Calu3 (cell line): ENCODE measurements around the gene CRY2. TPM values are rescaled to one million over a fixed set of nuclear protein-coding genes. Genes with fewer than 3 reads are reported as not detected.

Experiments
- BruUV-seq: library from RNA; stranded (reverse); fragments of 400-500 nt; replicated peaks from 2 replicates; lab custom pipeline; 2021; lab: Mats Ljungman, UMichigan
- CTCF ChIA-PET: fragments of 300-600 bp; sonication (Branson Sonifier 250); formaldehyde crosslinking; loops from one replicate; lab custom pipeline; 2022; ENCODE audit warnings: antibody characterized with exemption; lab: Charles Lee
- DNase-seq: peaks from one replicate; pipeline ENCODE4 v3.0.0; 2022
- H3K27ac Mint-ChIP-seq: one replicate; pipeline ENCODE4 v1.8.0; 2022; ENCODE audit warnings: mixed read lengths; ENCODE audit not compliant: unreplicated experiment
- H3K27me3 Mint-ChIP-seq: one replicate; pipeline ENCODE4 v1.8.0; 2022; ENCODE audit warnings: mixed read lengths; ENCODE audit not compliant: unreplicated experiment
- H3K36me3 Mint-ChIP-seq: one replicate; pipeline ENCODE4 v1.8.0; 2022; ENCODE audit warnings: mild to moderate bottlenecking, moderate library complexity, mixed read lengths; ENCODE audit not compliant: insufficient read depth, unreplicated experiment
- H3K4me1 Mint-ChIP-seq: one replicate; pipeline ENCODE4 v1.8.0; 2022; ENCODE audit warnings: mild to moderate bottlenecking, low read depth, mixed read lengths; ENCODE audit not compliant: unreplicated experiment
- H3K4me3 Mint-ChIP-seq: one replicate; pipeline ENCODE4 v1.8.0; 2022; ENCODE audit warnings: mild to moderate bottlenecking, low read depth, moderate library complexity, mixed read lengths; ENCODE audit not compliant: unreplicated experiment
- H3K9me3 Mint-ChIP-seq: one replicate; pipeline ENCODE4 v1.8.0; 2022; ENCODE audit warnings: low read depth, mixed read lengths; ENCODE audit not compliant: unreplicated experiment
- intact Hi-C: fragments of 100-400 bp; cut with micrococcal nuclease; formaldehyde crosslinking; loops from one replicate; pipeline ENCODE4 v1.10.0; 2022; ENCODE audit not compliant: unreplicated experiment
- total RNA-seq: library from RNA; stranded (reverse); gene quantifications from 2 replicates; pipeline ENCODE4 v1.2.3, GENCODE V29; 2022
- TF ChIP-seq, protein P1 (sequence below): fragments of 200-600 bp; IDR thresholded peaks from one replicate; pipeline ENCODE4 v1.8.0; 2022; ENCODE audit warnings: antibody characterized with exemption; ENCODE audit not compliant: unreplicated experiment

CRY2 gene
- total RNA-seq, 1 experiment from 2014 or later = 14.9 TPM

DNA sequence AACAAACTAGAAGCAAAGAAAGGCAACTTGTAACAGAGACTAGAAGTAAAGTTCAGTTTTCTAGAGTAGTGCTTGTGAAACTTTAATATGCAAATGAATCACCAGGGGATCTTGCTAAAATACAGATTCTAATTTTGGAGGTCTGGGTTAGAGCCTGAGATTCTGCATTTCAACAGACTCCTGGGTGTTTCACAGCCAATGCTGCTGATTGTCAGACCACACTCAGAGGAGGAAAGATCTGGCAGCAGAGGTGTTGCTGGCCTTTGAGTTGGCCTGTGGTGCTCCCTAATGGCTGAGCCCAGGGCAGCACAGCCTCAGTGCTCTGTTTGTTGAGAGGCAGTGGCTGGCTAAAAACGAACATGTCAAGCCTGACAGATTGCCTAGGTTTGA lies 5.4 kb downstream of the CRY2 start:
- Mint-ChIP-seq H3K4me1 (peaks cover 9% of the 10 kb centered on the region), H3K27ac (no peak overlapping the region)
- intact Hi-C loops = no loop called here

DNA sequence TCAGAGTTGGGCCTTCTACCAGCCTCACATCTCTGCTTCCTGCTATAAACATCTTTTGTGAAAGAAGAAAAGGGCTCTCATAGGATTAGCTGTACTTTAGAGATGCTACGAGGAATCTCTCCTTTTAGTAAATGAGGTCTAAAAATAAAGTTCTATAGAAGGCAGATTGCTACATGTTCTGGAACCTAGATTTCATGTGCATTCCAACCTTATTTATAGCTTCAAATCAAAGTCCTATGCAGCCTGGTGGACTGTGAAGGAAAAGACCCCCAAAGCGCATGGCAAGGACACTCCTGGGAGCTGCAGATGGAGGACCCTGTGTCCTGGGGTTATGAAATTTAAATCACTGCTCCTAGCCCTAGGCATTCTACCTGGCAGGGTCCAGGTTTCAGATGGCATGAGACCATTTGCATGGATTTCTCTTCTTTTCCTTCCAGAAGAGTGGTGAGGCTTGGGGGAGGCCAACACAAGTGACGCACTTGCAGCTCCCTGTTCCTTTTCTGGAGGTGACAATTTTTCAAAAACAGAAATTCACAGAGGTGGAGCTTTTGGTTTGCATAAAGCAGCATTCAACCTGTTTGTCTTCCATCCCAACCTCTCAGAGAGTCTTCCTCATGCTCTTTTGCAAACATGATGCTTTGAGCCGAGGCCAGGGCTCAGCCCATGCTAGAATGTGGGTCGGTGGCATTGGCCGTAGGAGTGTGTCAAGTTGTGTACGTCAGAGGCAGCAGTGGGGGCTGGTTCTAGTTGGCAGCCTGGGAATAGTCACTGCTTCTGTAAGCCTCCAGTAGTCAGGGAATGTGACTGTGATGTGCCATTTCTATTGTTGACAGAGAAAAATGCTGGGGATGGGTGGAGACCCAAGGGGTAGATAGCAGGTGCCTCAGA lies 6.3 kb downstream of the CRY2 start:
- H3K36me3 Mint-ChIP-seq = no peaks in the 10 kb centered on the region
- peaks cover 5% of the 10 kb centered on the region for H3K4me1 Mint-ChIP-seq
- no TSS peak for BruUV-seq
- intact Hi-C loops = no loop called here
- CTCF ChIA-PET = interaction anchor here (0.6 kb wide), 1 partner anchor 80 kb away, joined by 3 read pairs; no protein-coding TSS in a partner anchor
- no peak overlapping the region for H3K4me3 Mint-ChIP-seq
- no peaks in the 10 kb centered on the region for H3K27me3 Mint-ChIP-seq
- no peak for DNase-seq
- H3K27ac Mint-ChIP-seq = no peak overlapping the region
- TF ChIP-seq, protein P1, sequence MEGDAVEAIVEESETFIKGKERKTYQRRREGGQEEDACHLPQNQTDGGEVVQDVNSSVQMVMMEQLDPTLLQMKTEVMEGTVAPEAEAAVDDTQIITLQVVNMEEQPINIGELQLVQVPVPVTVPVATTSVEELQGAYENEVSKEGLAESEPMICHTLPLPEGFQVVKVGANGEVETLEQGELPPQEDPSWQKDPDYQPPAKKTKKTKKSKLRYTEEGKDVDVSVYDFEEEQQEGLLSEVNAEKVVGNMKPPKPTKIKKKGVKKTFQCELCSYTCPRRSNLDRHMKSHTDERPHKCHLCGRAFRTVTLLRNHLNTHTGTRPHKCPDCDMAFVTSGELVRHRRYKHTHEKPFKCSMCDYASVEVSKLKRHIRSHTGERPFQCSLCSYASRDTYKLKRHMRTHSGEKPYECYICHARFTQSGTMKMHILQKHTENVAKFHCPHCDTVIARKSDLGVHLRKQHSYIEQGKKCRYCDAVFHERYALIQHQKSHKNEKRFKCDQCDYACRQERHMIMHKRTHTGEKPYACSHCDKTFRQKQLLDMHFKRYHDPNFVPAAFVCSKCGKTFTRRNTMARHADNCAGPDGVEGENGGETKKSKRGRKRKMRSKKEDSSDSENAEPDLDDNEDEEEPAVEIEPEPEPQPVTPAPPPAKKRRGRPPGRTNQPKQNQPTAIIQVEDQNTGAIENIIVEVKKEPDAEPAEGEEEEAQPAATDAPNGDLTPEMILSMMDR = no peak
- no peaks in the 10 kb centered on the region for H3K9me3 Mint-ChIP-seq

More for the DNA sequence above, 5.4 kb downstream of the CRY2 start:
- BruUV-seq = no TSS peak
- H3K4me3 Mint-ChIP-seq = no peak overlapping the region
- TF ChIP-seq, protein P1 = no peak
- CTCF ChIA-PET = no interaction called here
- no peak for DNase-seq
- peaks cover 6% of the 10 kb centered on the region for H3K36me3 Mint-ChIP-seq
- H3K27me3 Mint-ChIP-seq = no peaks in the 10 kb centered on the region
- H3K9me3 Mint-ChIP-seq = no peaks in the 10 kb centered on the region

DNA sequence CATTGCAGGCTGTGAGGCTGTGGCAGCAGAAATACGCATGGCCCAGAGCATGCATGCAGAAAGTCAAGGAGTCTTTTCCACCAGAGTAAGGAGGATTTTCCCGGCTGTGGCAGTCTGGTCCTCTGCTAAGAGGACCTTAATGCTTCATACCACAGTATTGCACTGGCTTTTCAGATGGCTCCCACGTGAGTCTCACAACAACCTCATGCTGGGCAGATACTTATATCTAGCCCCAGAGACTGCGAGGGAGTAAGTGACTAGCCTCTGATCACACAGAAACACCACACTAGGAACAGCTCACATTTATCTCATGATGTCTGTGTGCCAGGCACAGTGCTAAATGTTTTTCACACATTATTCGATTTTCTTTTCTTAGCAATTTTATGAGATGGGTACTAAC lies 8.0 kb downstream of the CRY2 start:
- no peak for DNase-seq
- H3K4me3 Mint-ChIP-seq = no peak overlapping the region
- BruUV-seq = no TSS peak
- TF ChIP-seq, protein P1 = no peak
- H3K9me3 Mint-ChIP-seq = no peaks in the 10 kb centered on the region
- H3K27ac Mint-ChIP-seq = no peak overlapping the region
- H3K36me3 Mint-ChIP-seq = peaks cover 6% of the 10 kb centered on the region
- H3K4me1 Mint-ChIP-seq = no peaks in the 10 kb centered on the region
- intact Hi-C loops = no loop called here
- CTCF ChIA-PET = interaction anchor here (0.6 kb wide), 1 partner anchor 604 kb away, joined by 3 read pairs; no protein-coding TSS in a partner anchor
- H3K27me3 Mint-ChIP-seq = no peaks in the 10 kb centered on the region

DNA sequence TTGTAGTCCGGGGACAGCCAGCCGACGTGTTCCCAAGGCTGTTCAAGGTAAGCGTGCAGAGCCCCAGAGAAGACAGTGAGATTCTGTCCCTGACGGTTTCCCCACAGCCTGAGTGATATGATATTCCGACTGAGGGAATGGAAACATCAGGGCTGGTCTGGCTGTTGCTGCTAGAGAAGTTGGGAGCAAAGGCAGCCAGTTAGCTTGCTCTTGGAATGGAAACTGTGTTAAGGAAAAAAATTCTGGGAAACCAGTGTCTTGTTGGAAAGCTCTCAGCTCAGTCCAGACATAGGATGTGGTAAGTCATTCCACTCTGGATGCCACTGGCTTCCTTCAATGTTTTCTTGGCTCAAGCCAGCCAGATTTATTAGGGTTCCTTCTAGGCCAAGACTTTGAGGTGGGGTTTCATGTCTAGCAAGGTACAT lies 8.8 kb downstream of the CRY2 start:
- CTCF ChIA-PET = interaction anchor here (0.7 to 1.1 kb wide), 2 partner anchors 9 to 279 kb away, joined by 3 to 5 read pairs; no protein-coding TSS in a partner anchor
- H3K27ac Mint-ChIP-seq = no peak overlapping the region
- H3K36me3 Mint-ChIP-seq = peaks cover 6% of the 10 kb centered on the region
- no peak overlapping the region for H3K4me3 Mint-ChIP-seq
- no peaks in the 10 kb centered on the region for H3K9me3 Mint-ChIP-seq
- no peaks in the 10 kb centered on the region for H3K4me1 Mint-ChIP-seq
- TF ChIP-seq, protein P1 = no peak
- intact Hi-C loops = no loop called here
- no peak for DNase-seq
- no peaks in the 10 kb centered on the region for H3K27me3 Mint-ChIP-seq
- BruUV-seq = no TSS peak
